Mucosa of rectum (tissue), 2 donors: ENCODE data around the gene ARHGAP6.
"Not testable (repeated sequence)": the region's sequence is repeated elsewhere in the genome, so short reads cannot be mapped to it uniquely, and the experiment has no call there.

ENCODE experiments used
- H3K27ac ChIP-seq, 2 donors: one replicate each; pipeline ENCODE4 v1.7.0; 2013; ENCODE audit warnings: inconsistent platforms in 2 of 2, low read depth in 2 of 2, low read length in 2 of 2
- H3K27me3 ChIP-seq, 2 donors: one replicate each; pipeline ENCODE4 v1.7.0; 2013; ENCODE audit warnings: low read length in 2 of 2; ENCODE audit not compliant: control insufficient read depth in 2 of 2, insufficient read depth in 2 of 2
- H3K36me3 ChIP-seq, 2 donors: one replicate each; pipeline ENCODE4 v1.7.0; 2013; ENCODE audit warnings: low read length in 2 of 2; ENCODE audit not compliant: control insufficient read depth in 2 of 2, insufficient read depth in 2 of 2
- H3K4me1 ChIP-seq, 2 donors: one replicate each; pipeline ENCODE4 v1.7.0; 2013; ENCODE audit warnings: low read length in 2 of 2, mild to moderate bottlenecking in 1 of 2; ENCODE audit not compliant: control insufficient read depth in 2 of 2, insufficient read depth in 2 of 2
- H3K4me3 ChIP-seq, 2 donors: one replicate each; pipeline ENCODE4 v1.7.0; 2013; ENCODE audit warnings: low read length in 2 of 2
- H3K9ac ChIP-seq, 2 donors: one replicate each; pipeline ENCODE4 v1.7.0; 2013; ENCODE audit warnings: low read length in 2 of 2, low read depth in 1 of 2, mild to moderate bottlenecking in 1 of 2
- H3K9me3 ChIP-seq, 2 donors: one replicate each; pipeline ENCODE4 v1.7.0; 2013; ENCODE audit warnings: low read length in 2 of 2; ENCODE audit not compliant: control insufficient read depth in 2 of 2
- donor health status: healthy.
- donor health status: Normal muscosa, but diverticular disease.

Gene ARHGAP6

GRCh38 chrX:11491375-11491774 lies 174.3 kb downstream of the ARHGAP6 start:
- not testable (repeated sequence) for H3K9ac ChIP-seq, H3K27ac ChIP-seq, H3K9me3 ChIP-seq, H3K4me3 ChIP-seq, H3K27me3 ChIP-seq, H3K36me3 ChIP-seq, H3K4me1 ChIP-seq

- Histone ChIP-seq H3K4me3 (no peak overlapping the region), H3K36me3 (no peaks in the 10 kb centered on the region), H3K4me1 (no peaks in the 10 kb centered on the region), H3K9me3 (no peaks in the 10 kb centered on the region), H3K27ac (no peak overlapping the region), H3K27me3 (no peaks in the 10 kb centered on the region), H3K9ac (no peak overlapping the region)
Observed at GRCh38 chrX:11484290-11484689, 181.4 kb downstream of the ARHGAP6 start.

- Histone ChIP-seq H3K4me1 (no peaks in the 10 kb centered on the region), H3K36me3 (no peaks in the 10 kb centered on the region), H3K9me3 (no peaks in the 10 kb centered on the region), H3K4me3 (no peak overlapping the region), H3K9ac (no peak overlapping the region), H3K27me3 (no peaks in the 10 kb centered on the region), H3K27ac (no peak overlapping the region)
Observed at GRCh38 chrX:11481035-11481434, 184.7 kb downstream of the ARHGAP6 start.

GRCh38 chrX:11480626-11481025 lies 185.1 kb downstream of the ARHGAP6 start:
- Histone ChIP-seq H3K9ac (no peak overlapping the region), H3K36me3 (no peaks in the 10 kb centered on the region), H3K9me3 (no peaks in the 10 kb centered on the region), H3K4me1 (no peaks in the 10 kb centered on the region), H3K27me3 (no peaks in the 10 kb centered on the region), H3K27ac (no peak overlapping the region), H3K4me3 (no peak overlapping the region)

GRCh38 chrX:11478911-11479310 lies 186.8 kb downstream of the ARHGAP6 start:
- no peaks in the 10 kb centered on the region for H3K9me3 ChIP-seq
- H3K4me3 ChIP-seq: no peak overlapping the region
- H3K36me3 ChIP-seq: no peaks in the 10 kb centered on the region
- no peaks in the 10 kb centered on the region for H3K4me1 ChIP-seq
- H3K27ac ChIP-seq: no peak overlapping the region
- no peaks in the 10 kb centered on the region for H3K27me3 ChIP-seq
- no peak overlapping the region for H3K9ac ChIP-seq

GRCh38 chrX:11478026-11478425 lies 187.7 kb downstream of the ARHGAP6 start:
- no peak overlapping the region for H3K9ac ChIP-seq
- H3K27ac ChIP-seq: no peak overlapping the region
- no peak overlapping the region for H3K4me3 ChIP-seq
- no peaks in the 10 kb centered on the region for H3K9me3 ChIP-seq
- no peaks in the 10 kb centered on the region for H3K27me3 ChIP-seq
- H3K36me3 ChIP-seq: no peaks in the 10 kb centered on the region
- no peaks in the 10 kb centered on the region for H3K4me1 ChIP-seq

- Histone ChIP-seq H3K9ac (no peak overlapping the region), H3K4me3 (no peak overlapping the region), H3K27ac (no peak overlapping the region), H3K9me3 (no peaks in the 10 kb centered on the region), H3K27me3 (no peaks in the 10 kb centered on the region), H3K4me1 (no peaks in the 10 kb centered on the region), H3K36me3 (no peaks in the 10 kb centered on the region)
Observed at GRCh38 chrX:11474576-11474975, 191.1 kb downstream of the ARHGAP6 start.

- Histone ChIP-seq H3K36me3 (no peaks in the 10 kb centered on the region), H3K4me3 (no peak overlapping the region), H3K27ac (no peak overlapping the region), H3K27me3 (no peaks in the 10 kb centered on the region), H3K9ac (no peak overlapping the region), H3K9me3 (no peaks in the 10 kb centered on the region), H3K4me1 (no peaks in the 10 kb centered on the region)
Observed at GRCh38 chrX:11474021-11474420, 191.7 kb downstream of the ARHGAP6 start.

- Histone ChIP-seq H3K4me1 (no peaks in the 10 kb centered on the region), H3K9ac (no peak overlapping the region), H3K36me3 (no peaks in the 10 kb centered on the region), H3K4me3 (no peak overlapping the region), H3K27me3 (no peaks in the 10 kb centered on the region), H3K9me3 (no peaks in the 10 kb centered on the region), H3K27ac (no peak overlapping the region)
Observed at GRCh38 chrX:11472879-11473278, 192.8 kb downstream of the ARHGAP6 start.

- H3K27me3 ChIP-seq: no peaks in the 10 kb centered on the region
- H3K4me1 ChIP-seq: no peaks in the 10 kb centered on the region
- no peak overlapping the region for H3K9ac ChIP-seq
- H3K27ac ChIP-seq: no peak overlapping the region
- no peaks in the 10 kb centered on the region for H3K9me3 ChIP-seq
- H3K4me3 ChIP-seq: no peak overlapping the region
- no peaks in the 10 kb centered on the region for H3K36me3 ChIP-seq
Observed at GRCh38 chrX:11472381-11472780, 193.3 kb downstream of the ARHGAP6 start.

- no peaks in the 10 kb centered on the region for H3K4me1 ChIP-seq
- H3K27ac ChIP-seq: no peak overlapping the region
- no peak overlapping the region for H3K4me3 ChIP-seq
Observed at GRCh38 chrX:11470250-11470974, 195.3 kb downstream of the ARHGAP6 start.

More at GRCh38 chrX:11470250-11470974, 195.3 kb downstream of the ARHGAP6 start:
- no peaks in the 10 kb centered on the region for H3K36me3 ChIP-seq
- no peaks in the 10 kb centered on the region for H3K9me3 ChIP-seq
- H3K9ac ChIP-seq: no peak overlapping the region
- no peaks in the 10 kb centered on the region for H3K27me3 ChIP-seq
